LHCN-M2 (cell line): Measurements from ENCODE around the gene SPON1. TPM values are rescaled to one million over a fixed set of nuclear protein-coding genes. Genes with fewer than 3 reads are reported as not detected.
"Not testable (repeated sequence)": the region's sequence is repeated elsewhere in the genome, so short reads cannot be mapped to it uniquely, and the experiment has no call there.

Experiments
- DNase-seq: peaks from one replicate; pipeline ENCODE4 v3.0.0-alpha.2; 2012; ENCODE audit warnings: low read depth
- total RNA-seq: library from RNA; depleted of rRNA; stranded (reverse); fragments of >200 nt; gene quantifications from 2 replicates; pipeline ENCODE4 v1.2.3, GENCODE V29; 2014

SPON1 gene
- total RNA-seq, 1 experiment from 2014 or later = not detected

DNA sequence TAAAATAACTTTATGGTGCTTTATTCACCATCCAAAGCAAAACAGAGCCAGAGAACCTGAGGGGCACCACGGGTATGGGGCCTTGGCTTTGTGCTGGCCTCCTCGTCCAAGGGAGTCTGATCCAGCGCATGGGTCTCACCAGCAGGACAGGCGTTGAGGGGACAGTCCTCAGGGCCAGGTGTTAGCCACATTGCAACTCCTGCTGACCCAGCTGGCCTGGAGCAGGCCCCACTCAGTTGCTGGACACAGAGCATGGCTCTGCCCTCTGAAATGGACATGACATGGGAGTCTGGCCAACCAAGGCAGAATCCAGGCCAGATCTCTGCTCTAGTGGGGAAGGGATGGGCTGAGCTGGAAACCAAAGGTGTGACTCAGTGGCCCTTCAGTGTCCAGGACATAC lies 280.2 kb downstream of the SPON1 start:
- DNase-seq = no peak

DNA sequence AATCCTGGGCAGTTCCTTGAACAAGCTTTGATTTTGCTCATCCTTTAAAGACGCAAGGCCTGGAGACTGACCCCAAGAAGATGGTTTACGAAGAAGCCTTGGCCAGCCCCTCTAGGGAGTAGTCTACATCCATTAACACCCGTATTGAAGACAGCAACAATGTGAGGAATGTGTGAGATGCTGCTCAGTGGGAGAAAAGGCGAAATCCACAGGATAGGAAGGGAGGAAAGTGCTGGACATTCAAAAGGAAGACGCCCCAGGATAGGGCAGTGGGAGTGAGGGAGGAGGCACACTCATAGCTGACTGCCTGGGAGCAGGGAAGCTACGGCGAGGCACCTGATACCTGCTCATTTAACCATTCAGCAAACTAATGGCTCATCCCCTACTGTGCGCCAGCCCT lies 282.4 kb downstream of the SPON1 start:
- DNase-seq = no peak

DNA sequence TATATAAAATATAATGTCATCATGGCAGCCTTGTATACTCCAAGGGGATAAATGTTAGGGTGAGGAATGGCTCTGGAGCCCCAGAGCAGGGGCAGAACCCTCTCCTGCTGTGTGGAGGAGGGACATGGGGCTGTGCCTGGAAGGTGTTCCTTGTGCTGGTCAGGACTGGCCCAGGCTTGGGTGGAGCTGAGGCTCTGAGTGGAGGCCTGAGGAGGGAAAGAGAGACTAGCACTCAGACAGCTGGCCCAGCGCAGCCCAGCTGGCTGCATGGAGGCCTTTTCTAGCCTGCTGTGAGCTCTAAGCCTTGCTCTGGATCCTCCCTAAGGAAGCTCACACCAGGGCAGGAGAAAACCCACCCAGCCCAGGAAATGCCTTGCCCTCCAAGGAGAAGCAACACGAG lies 282.9 kb downstream of the SPON1 start:
- DNase-seq = no peak

DNA sequence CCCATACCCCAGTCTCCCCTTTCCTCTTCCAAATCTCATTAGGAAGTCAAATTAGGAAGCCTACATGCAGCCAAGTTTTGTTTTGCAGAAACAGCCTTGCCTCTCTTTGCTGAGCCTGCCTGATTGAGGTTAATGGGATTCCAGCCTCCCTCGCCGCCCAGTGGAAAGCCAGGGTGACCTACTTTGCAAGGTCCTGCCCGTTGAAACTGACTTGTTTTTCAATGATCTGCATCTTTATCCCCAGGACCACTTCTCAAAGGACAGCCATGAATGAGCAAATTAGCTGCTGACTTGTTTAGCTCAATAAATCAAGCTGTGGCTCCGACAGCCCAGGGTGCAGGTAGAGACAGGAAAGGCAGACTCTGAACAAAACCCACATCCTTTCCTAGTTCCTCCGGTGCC lies 286.1 kb downstream of the SPON1 start:
- no peak for DNase-seq

DNA sequence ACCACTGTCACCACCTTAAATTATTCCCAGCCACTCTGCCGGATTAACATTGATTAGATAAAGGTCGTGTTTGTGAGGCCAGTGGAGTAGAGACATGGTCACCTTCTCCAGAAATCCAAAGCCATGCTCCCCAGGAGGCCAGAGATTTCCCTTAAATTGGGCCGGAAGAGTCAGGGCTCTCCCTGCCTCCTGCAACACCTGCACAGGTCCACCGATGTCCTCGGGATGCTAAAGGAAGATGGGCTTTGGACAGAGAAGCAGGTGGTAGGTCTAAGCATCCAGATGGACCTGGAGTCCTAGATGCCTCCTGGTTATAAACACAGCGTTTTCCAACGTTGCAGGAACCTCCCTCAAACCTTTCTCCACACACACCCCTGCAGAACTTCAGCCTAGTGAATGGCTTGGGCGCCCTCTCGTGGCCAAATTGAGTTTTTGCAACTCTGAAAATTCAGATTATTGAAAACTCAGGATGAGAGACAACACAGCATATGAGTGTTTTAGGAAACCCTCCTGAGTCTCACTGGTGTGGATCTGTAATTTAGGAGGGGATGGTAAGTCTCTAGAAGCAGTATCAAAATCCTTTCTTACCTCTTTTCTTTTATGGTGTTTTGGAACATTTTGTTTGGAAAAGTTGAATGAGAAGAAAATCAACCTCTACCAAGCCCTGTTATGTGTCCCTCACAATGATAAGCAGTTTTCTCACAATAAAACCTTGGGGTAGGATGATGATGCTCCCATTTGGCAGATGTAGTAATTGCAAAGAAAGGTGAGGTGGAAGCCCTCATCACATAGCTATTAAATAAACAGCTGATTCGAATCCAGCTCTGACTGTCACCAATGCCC lies 286.8 kb downstream of the SPON1 start:
- peak; percentile 46 for DNase-seq

DNA sequence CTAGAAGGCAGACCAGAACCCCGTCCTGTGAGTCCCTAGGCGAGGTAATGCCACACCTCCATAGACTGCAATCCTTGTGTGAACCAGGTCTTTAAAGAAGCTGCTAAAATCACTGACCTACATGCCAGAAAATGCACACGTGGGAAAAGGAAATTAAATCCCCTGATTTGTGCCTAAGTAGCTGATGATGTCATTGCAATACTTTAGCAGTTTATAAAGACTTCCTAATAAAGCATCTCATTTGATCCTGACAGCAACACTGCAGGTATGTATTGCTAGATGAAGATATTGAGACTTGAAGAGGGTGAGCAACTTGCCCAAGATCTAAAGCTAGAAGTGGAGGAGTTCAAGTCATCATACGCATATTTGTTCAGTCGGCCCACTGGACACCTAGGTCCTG lies 289.2 kb downstream of the SPON1 start:
- no peak for DNase-seq

DNA sequence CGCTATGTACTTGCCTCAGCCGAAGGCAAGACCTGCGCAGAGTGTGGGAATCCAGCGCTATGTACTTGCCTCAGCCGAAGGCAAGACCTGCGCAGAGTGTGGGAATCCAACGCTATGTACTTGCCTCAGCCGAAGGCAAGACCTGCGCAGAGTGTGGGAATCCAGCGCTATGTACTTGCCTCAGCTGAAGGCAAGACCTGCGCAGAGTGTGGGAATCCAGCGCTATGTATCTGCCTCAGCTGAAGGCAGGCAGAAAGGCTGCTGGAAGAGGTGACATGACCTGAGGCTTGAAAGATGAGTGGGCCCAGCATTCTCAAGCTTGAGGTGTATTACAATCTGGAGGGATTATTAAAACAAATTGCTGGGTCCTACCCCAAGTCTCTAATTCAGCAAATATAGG lies 290.0 kb downstream of the SPON1 start:
- DNase-seq = not testable (repeated sequence)

DNA sequence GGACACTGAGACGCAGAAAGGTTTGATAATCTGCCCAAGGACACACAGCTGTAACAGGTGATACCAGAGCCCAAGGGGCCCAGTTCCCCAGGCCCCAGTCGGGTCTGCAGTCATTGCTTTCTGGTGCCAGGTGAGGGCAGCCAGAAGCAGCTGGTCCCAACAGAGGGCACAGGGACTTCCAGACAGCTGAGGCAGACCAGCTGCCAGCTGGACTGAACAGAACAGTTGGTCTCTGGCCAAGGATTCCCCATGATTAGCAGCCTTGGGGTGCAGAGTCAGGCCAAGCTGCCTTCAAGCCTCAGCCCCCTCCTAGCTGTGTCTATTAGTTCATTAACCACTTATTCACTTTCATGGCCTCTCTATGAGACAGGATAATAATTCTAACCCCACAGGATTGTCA lies 290.9 kb downstream of the SPON1 start:
- peak; percentile 64 for DNase-seq

DNA sequence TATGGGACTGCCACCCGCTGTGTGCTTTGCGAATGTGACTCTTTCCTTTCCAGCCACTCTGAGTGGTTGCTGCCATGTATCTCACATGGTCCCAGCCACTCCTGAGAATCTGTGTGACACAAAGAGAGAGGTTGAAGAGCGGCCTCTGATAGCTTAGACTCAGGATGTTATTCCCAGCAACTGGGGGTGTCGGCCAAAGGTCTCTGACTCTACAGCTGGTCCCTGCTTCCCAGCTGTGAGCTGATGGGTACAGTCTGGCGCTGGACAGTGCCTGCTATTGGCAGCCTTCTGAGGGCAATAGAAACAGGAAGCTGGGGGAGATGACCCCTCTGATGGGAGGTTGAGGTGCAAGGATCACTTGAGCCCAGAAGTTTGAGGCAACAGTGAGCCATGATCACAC lies 291.3 kb downstream of the SPON1 start:
- no peak for DNase-seq

DNA sequence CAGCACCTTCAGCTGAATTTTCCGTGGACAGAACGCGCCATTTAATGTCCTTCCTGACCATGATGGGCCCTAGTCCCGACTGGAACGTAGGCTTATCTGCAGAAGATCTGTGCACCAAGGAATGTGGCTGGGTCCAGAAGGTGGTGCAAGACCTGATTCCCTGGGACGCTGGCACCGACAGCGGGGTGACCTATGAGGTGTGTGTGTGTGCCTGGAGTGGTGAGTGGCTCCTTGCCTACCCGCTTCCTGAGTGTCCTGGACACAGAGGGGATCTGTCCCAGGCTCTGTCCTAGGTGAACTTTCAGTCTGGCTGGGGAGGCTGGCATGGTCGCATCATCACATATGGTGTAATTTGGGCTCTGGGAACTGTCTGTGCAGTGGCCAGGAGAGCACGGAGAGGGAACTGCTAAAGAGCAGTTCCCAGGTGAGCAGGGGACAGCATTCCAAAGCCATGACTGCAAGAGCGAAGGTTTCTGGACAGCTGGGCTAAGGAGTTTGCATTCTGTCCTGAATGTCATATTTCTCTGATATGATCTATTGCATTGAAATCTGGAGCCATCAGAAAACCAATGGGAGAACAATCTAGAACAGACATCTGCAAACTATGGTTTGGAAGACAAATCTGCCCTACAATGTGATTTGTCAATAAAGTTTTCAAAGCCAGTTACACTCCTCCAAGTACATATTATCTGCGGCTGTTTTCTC lies 292.2 kb downstream of the SPON1 start:
- DNase-seq = no peak

DNA sequence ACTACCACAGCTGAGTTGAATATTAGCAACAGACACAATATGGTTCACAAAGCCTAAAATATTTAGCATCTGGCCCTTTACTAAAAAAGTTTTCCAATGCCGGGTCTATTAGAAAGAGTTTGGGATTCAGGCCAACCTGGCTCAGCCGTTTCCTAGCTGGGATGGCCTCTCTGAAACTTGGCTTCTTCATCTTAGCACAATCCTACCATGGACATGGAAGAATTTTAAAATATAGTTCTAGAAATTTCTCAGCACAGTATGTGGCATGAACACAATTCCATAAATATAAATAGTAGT lies 292.7 kb downstream of the SPON1 start:
- no peak for DNase-seq

DNA sequence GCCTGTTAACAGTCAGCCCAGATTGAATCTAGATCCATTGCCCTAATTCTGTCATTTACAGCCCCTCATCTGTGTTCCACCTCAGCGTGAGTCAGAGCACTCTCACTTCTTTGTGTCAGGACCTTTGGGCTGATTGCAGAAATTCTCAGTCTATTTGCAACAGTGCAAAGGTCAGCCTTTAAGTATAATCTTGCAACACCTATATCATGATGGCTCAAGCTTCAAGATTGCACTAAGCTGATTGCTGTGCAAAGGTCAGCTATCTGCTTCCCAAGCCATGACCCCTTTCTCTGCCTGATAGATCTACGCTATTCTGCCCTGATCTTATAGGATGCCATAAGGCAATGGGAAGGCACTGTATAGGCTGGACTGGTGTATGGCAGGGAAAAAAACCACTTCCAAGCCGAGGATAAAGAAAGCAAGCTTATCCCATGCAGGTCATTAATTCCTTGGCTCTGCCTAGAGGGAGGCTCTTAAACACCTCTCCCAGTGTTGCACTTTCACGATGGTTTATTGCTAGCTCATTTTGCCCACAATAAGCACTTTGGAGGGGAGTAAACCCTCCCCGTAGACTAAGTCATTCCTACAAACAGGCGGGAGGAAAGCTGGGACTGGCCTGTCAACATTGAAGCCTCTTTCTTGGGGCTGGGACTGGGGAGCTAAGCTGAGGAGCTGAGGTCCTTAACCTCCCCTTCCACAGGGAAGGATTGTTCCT lies 295.9 kb downstream of the SPON1 start:
- DNase-seq = peak; percentile 69

DNA sequence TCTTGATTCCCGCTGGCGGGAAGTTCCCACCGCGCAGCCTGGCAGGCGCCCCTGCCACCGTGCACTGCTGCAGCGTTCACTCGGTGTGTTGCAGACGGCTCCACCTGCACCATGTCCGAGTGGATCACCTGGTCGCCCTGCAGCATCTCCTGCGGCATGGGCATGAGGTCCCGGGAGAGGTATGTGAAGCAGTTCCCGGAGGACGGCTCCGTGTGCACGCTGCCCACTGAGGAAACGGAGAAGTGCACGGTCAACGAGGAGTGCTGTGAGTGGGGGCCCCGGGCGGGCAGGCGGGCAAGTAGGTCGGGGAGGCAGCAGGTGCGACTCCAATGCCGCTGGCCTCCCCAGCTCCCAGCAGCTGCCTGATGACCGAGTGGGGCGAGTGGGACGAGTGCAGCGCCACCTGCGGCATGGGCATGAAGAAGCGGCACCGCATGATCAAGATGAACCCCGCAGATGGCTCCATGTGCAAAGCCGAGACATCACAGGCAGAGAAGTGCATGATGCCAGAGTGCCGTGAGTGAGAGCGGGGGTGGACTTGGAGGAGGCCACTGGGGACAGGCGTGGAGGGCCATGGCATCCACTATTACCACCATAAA lies 296.8 kb downstream of the SPON1 start:
- DNase-seq = no peak

DNA sequence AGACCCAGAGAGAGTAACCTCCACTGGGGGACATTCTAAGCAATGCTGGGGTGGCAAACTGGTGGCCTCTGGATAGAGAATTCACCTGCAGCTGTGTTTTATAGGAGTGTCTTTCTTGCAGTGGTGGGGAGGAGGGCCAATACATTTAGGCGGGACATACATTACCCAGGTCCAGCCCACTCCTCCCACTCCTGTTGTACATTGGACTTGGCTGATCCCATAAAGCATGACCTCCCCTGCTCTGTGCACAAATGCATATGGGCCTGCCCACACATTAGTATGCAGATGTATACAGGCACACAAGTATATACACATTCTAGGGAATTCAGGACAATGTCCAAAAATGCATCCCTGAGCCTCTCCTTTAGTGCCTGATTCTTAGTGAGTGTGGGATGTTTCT lies 297.4 kb downstream of the SPON1 start:
- DNase-seq = no peak

DNA sequence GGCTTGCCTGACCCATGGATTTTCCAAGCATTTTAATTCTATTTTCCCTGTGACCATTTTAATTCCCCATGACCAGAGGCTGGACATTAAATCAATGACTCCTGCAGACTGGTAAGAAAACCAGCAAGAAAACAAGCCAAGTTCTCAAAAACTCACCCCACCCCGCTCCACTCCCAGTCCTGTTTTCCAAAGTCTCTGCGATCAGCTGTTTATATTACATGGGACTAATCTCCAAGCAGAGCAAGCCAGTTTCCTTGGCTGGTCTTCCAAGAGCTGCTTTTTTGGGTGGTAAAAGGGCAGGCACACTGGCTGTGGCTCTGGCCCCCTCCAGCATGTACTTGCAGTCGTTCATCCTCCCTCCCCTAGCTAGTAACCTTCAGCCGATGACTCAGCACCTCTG lies 298.5 kb downstream of the SPON1 start:
- DNase-seq = no peak

DNA sequence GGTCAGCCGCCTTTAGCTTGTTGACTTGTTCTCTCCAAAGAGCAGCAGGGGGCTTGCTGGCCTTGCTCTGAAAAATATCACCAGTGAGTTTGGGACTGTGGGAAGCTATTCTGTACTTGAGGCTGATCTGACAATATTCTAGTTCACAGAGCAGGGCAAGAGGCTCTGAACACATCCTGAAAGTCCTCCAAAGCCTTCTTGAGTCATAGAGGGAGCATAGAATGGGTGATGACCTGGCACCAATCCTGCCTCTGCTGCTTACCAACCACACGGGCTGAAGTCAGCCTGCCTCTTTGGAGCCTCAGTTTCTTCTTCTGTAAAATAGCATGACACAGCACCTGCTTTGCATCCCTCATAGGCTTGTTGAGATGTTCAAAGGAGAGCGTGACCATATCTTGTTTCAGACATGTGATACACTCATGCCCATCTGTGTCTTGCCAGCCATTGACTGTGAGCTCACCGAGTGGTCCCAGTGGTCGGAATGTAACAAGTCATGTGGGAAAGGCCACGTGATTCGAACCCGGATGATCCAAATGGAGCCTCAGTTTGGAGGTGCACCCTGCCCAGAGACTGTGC lies 299.8 kb downstream of the SPON1 start:
- DNase-seq = no peak

DNA sequence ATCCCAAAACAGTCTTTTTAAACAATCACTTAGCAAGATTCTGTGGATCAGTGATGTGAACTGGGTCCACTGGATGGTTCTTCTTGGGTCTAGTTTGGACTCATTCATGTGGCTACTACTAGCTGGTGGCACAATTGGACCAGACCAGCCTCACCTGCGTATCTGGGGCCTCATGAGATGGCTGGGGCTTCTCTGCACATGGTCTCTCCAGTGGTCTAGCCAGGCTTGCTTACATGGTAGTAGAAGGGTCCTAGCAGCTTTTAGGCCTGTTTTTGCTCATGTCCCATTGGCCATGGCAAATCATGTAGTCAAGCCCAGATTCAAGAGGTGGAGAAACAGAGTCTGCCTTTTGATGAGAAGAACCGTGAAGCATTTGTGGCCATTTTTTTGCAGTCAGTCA lies 302.4 kb downstream of the SPON1 start:
- DNase-seq = no peak

DNA sequence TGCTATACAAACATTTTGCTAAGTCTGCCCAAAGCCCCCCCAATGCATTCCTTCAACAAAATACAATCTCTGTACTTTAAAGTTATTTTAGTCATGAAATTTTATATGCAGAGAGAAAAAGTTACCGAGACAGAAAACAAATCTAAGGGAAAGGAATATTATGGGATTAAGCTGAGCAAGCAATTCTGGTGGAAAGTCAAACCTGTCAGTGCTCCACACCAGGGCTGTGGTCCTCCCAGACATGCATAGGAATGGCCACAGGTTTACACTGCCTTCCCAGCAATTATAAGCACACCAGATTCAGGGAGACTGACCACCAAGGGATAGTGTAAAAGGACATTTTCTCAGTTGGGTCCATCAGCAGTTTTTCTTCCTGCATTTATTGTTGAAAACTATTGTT lies 304.1 kb downstream of the SPON1 start:
- no peak for DNase-seq

DNA sequence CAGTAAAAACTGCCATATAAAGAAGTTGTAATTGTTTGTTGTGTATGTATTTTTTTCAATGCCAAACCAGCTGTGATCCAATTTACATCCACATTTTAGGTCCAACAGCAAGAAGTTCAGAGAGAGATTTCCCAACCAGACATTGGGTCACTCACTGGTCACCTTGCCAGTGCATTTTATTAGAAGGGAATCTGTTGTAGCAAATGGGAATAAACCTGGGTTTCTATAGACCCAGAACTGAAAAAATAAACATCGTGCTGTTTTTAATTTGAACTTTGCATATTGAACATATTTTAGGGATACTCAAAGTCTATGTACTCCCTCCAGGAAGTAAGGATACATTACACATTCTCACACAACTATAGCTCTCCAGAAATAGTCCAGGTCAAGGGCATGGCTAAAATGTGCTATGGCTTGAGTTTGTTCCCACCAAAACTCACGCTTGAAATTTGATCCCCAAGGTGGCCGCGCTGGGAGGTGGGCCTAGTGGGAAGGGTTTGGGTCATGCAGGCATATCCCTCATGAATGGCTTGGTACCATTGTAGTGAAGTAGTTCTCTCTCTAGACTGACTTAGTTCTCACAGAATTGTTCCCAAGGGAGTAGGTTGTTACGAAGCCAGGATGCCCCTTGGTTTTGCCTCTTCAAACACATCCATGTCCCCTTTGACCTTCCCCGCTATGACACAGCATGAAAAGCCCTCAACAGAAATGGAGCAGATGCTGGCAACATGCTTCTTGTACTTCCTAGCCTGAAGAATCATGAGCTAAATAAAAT lies 305.5 kb downstream of the SPON1 start:
- DNase-seq = no peak

DNA sequence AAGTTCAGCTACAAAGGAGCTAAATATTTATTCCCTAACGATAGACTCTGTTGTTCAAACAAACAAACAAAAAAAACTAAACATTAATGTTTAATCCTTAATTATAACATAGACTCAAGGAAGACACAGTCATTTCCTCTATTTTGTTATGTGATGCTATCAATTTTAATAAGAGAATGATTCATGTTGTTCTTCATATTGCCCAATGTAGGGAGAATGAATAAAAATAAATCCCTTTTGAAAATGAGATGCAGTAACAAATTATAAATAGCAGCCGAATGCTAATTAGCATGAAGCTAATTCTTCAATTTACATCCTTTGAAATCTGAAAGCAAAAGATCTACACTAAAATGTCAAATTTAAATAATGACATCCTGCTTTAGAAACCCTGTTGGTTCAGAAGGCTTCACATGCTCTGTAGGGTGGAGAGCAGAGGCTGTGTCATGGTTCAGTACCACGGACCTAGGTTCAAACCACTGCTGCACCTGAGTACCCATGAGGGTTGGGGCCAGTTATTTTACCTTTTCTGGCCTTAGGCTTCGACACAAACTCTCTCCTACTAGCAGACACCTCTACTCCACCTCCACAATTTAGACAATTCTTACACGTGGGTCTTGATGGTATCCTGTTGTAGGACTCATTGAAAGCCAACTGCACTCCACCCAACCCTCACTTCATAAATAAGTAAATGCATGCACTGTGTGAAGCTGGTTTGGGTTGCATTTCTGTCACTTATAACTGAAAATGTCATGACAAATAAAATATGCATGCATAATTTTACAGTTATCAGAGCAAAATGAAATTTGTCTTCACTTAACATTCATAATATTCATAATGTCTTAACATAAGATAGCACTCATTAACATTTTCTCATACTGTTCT lies 307.4 kb downstream of the SPON1 start:
- no peak for DNase-seq
